ENCODE measurements around the gene GSTM5.

GRCh38 chr1:109667452-109668122, 44.5 kb upstream of the GSTM5 start, which contains the start of gene GSTM2:
- TF ChIP-seq, protein P1, sequence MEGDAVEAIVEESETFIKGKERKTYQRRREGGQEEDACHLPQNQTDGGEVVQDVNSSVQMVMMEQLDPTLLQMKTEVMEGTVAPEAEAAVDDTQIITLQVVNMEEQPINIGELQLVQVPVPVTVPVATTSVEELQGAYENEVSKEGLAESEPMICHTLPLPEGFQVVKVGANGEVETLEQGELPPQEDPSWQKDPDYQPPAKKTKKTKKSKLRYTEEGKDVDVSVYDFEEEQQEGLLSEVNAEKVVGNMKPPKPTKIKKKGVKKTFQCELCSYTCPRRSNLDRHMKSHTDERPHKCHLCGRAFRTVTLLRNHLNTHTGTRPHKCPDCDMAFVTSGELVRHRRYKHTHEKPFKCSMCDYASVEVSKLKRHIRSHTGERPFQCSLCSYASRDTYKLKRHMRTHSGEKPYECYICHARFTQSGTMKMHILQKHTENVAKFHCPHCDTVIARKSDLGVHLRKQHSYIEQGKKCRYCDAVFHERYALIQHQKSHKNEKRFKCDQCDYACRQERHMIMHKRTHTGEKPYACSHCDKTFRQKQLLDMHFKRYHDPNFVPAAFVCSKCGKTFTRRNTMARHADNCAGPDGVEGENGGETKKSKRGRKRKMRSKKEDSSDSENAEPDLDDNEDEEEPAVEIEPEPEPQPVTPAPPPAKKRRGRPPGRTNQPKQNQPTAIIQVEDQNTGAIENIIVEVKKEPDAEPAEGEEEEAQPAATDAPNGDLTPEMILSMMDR (IDR thresholded peaks at IDR 0.05; ENCODE audit: low read depth, low read length) = no peak
- no peak for TF ChIP-seq POLR2A (IDR thresholded peaks at IDR 0.05; ENCODE audit: extremely low read depth, insufficient read length)
- no peak for TF ChIP-seq MAX (IDR thresholded peaks at IDR 0.05; ENCODE audit: low read depth, low read length)
- no peak for TF ChIP-seq MYC (IDR thresholded peaks at IDR 0.05; ENCODE audit: low read depth, low read length)
